NCI-H2081 (cell line): Measurements from ENCODE around the gene TBCC.

ENCODE experiments used
- DNase-seq, 2 experiments: peaks; one replicate each; lab custom pipeline; 2025; lab: John Stamatoyannopoulos, UW

Gene TBCC

DNA sequence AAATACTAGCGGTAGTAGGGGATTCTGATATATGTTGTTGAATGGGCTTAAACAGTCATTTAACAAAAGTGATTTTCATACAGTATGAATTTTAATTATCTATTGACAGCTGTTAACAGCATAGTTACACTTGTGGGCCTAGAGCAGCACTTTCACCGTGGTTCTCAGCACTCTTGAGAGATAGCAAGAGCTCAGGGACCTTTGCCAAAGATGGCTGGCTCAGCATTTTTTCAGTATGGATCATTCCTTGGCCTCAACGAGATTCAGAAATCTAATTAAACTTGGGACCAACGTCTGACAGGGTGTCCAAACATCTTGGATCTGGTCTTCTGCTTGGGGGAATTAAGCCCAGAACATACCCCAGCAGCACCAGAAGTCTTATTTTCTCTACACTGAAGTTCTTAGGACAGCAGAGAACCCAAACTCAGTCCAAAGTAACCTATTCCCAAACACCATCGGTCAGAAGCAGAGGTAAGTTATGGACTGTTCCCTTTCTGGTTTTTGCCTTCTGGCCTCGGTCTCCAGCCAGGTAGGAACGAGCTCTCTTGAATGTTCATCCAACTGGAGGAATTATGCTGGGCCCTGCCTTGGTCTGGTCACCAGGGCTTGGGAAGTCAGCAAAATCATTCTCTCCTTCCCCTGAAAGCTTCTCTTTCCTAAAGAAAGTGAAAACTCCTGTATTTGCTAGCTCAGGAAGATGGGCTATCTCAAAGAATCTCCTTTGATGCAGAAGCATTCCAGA is 49.2 kb downstream of the TBCC start:
- no peak for DNase-seq

- no peak for DNase-seq
Observed at GRCh38 chr6:42694586-42694985, 51.3 kb downstream of the TBCC start.
